Stimulated activated CD8-positive, alpha-beta memory T cell treated with anti-CD3 and anti-CD28 coated beads, Interleukin-7, amount 100 ng/mL, for 24 hours (primary cell): ENCODE results near the gene GYG2.
"Not testable (repeated sequence)": the region's sequence is repeated elsewhere in the genome, so short reads cannot be mapped to it uniquely, and the experiment has no call there.

Experiments used
- DNase-seq: peaks from one replicate; pipeline ENCODE4 v3.0.0-alpha.2; 2020; ENCODE audit warnings: low read depth

Gene GYG2

GRCh38 chrX:2828344-2828958, at the start of gene GYG2:
TSS of gene GYG2 (plus strand) at chrX:2828930. CDS start at chrX:2830189, 1,259 bp downstream.
- DNase-seq = no peak

GRCh38 chrX:2780472-2781225, 48.1 kb upstream of the GYG2 start:
- DNase-seq = not testable (repeated sequence)

- no peak for DNase-seq
Observed at GRCh38 chrX:2781226-2781571, 47.5 kb upstream of the GYG2 start.

- no peak for DNase-seq
Observed at GRCh38 chrX:2781698-2782097, 47.0 kb upstream of the GYG2 start.

- no peak for DNase-seq
Observed at GRCh38 chrX:2782171-2782570, 46.6 kb upstream of the GYG2 start.

GRCh38 chrX:2782778-2783177, 46.0 kb upstream of the GYG2 start:
- no peak for DNase-seq

GRCh38 chrX:2784026-2784425, 44.7 kb upstream of the GYG2 start:
- no peak for DNase-seq

- no peak for DNase-seq
Observed at GRCh38 chrX:2785538-2785937, 43.2 kb upstream of the GYG2 start.

GRCh38 chrX:2788980-2789379, 39.8 kb upstream of the GYG2 start:
- no peak for DNase-seq

GRCh38 chrX:2789569-2789968, 39.2 kb upstream of the GYG2 start:
- no peak for DNase-seq

- DNase-seq = no peak
Observed at GRCh38 chrX:2793752-2794151, 35.0 kb upstream of the GYG2 start.

- DNase-seq = no peak
Observed at GRCh38 chrX:2794336-2794735, 34.4 kb upstream of the GYG2 start.

- not testable (repeated sequence) for DNase-seq
Observed at GRCh38 chrX:2796808-2797207, 31.9 kb upstream of the GYG2 start.

GRCh38 chrX:2799369-2799768, 29.4 kb upstream of the GYG2 start:
- DNase-seq = no peak

GRCh38 chrX:2799980-2800379, 28.8 kb upstream of the GYG2 start:
- not testable (repeated sequence) for DNase-seq

GRCh38 chrX:2801223-2801622, 27.5 kb upstream of the GYG2 start:
- DNase-seq = no peak

GRCh38 chrX:2802376-2803090, 26.2 kb upstream of the GYG2 start:
- DNase-seq = not testable (repeated sequence)

- DNase-seq = not testable (repeated sequence)
Observed at GRCh38 chrX:2803486-2803885, 25.2 kb upstream of the GYG2 start.

GRCh38 chrX:2804106-2804843, 24.5 kb upstream of the GYG2 start:
- DNase-seq = not testable (repeated sequence)

- not testable (repeated sequence) for DNase-seq
Observed at GRCh38 chrX:2804858-2805257, 23.9 kb upstream of the GYG2 start.

- no peak for DNase-seq
Observed at GRCh38 chrX:2811271-2811670, 17.5 kb upstream of the GYG2 start.

- DNase-seq = not testable (repeated sequence)
Observed at GRCh38 chrX:2812161-2812907, 16.4 kb upstream of the GYG2 start.
